GM03348 (cell line): ENCODE measurements around the gene NDUFS8.

Experiments used
- DNase-seq: peaks from one replicate; pipeline ENCODE4 v3.0.0; 2012; ENCODE audit warnings: low spot score

NDUFS8 gene

DNA sequence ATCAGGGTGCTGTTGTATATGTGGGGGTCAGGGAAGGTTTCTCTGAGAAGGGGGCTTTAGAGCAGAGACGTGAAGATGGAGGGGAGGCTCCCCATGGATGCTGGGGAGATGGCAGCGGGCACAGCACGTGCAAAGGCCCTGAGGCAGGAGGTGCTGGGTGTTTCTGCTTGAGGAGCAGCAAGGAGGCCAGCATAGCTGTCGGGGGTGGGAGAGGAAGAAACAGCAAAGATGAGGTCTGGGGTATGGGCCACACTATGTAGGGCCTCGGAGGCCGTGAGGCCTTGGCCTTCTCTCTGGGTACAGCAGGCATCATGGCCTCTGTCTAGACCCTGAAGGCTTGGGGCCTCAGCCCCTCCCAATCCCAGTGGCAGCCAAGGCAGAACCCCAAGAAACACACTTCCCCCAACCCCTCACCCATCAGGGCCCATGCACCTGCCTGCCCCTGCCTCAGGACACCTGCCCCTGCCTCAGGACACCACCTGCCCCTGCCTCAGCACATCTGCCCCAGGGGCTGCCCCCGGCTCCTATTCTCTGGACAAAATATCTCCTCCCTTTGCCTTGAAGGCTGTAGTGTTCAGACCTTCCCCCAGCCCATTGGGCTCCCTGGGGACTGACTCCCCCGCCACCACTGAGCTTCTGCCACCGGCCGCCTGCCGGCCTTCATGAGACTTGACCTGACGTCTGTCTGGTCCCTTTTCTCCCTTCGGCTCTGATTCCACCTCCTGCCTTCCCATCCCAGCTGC lies 14.1 kb upstream of the NDUFS8 start:
- DNase-seq: no peak

DNA sequence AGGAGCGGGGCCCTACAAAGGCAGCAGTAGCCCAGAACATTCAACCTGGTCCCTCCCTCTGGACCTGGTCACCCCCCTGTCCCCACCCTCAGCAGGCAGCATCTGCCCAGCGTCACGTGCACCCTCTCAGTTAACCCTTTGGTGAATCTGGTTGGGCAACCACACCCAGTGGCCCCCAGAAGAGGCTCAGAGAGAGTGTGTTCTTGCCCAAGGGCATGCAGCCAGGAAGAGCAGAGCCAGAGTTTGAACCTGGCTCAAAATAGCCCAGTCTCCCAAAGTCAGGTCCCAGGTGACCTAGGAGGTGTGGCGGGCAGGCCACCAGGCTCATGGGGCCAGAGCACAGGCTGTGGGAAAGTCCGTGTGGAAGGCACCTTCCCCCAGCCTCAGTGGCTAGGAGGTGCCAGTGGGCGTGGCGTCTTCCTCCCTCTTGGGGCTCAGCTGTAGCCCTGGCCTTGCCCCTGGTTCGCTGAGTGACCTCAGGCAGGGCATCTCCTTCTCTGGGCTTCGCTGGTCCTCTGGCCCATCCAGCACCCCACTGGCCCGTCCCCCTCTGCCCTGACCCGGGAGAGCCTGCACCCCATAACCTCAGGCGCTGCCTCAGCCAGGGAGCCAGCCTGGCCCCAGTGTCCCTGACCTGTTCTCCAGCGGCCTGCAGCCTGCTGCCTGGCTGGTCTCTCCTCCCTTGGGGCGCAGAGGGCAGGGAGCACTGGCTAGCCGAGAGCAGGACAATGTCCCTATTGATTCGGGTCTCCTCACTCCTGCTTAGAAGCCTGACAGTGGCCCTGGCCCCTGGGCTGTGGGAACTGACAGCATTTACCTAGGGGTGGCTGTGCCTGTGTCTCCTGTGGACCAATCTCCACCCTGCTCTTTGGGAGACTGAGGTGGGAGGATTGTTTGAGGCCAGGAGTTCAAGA lies 13.3 kb upstream of the NDUFS8 start:
- no peak for DNase-seq

DNA sequence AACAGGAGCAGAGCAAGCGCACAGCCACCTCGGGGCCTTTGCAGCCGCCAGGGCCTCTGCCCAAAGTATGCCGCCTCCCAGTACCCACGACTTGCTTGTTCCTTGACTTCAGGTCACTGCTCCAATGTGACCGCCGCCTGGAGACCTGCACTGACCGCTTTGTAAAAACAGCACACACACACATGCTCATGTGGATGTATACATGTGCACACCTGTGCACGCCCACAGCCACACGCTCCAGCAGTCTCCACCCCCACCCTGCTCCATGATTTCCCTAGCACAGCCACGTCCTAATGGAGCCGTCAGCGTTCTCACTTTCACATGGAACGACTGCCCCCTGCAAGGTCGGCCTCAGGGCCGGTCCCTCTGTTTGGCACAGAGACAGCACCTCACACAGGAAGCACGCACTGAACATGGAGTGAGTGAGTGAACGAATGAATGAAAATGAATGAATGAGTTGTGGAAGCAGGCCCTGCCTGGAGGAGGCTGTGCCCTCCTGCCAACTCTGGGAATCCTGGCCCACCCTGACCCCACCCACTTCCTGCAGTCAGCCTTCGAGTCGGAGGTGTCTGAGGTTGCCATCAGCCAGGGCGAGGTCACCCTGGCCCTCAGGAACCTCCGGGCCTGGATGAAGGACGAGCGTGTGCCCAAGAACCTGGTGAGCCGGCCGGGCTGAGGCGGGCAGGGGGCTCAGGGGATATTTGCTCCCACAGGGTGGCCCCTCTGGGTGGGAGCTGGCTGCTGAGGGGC lies 12.3 kb upstream of the NDUFS8 start:
- DNase-seq: no peak

DNA sequence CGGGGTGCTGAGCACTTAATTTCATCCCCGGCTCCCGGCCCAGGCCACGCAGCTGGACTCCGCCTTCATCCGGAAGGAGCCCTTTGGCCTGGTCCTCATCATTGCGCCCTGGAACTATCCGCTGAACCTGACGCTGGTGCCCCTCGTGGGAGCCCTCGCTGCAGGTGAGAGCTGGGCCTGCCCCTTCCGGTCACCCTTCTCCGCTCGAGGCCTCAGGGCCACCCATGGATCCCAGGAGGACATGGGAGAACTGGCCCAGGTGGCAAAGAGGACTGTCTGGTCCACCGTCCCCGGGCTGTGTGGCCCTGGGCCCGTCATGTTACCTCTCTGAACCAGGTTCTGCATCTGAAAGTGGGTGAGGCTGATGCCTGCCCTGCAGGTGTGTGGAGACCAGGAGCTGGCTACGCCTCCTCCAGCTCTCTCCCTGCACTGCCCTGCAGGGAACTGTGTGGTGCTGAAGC lies 11.7 kb upstream of the NDUFS8 start:
- no peak for DNase-seq

DNA sequence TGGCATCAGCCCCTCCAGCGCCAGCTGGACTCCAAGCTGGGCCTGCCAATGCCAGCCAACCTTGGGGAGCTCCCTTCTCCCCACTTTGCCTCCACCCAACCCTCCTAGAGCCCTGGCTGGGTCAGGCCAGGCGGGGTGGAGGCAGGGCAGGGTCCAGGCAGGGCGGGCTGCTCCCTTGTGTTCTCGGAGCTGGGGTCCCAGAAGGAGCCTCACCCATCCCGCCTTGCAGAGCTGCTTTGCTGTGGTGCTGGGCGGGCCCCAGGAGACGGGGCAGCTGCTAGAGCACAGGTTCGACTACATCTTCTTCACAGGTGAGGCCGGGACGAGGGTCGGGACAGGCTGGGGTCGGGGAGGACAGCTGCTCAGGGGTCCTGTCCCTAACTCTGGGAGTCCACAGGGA lies 11.0 kb upstream of the NDUFS8 start:
- no peak for DNase-seq

DNA sequence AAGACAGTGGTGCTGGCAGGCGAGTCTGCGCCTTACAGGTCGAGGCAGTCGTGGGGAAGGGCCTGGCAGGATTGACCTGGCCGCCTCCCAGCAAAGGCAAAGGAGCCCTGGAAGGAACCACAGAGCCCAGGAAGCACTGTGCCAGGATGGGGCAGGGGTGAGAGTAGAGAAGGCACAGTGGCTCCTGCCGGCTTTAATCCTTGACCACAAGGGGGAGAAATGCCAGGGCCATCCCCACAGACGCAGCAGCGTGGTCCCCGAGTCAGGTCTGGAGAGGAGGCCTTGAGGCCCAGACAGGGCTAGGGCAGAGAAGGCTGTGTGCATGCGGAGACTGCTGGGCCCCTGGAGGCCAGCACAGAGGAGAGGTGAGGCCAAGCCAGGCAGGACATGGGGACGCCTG lies 9.9 kb upstream of the NDUFS8 start:
- DNase-seq: peak; percentile 50

DNA sequence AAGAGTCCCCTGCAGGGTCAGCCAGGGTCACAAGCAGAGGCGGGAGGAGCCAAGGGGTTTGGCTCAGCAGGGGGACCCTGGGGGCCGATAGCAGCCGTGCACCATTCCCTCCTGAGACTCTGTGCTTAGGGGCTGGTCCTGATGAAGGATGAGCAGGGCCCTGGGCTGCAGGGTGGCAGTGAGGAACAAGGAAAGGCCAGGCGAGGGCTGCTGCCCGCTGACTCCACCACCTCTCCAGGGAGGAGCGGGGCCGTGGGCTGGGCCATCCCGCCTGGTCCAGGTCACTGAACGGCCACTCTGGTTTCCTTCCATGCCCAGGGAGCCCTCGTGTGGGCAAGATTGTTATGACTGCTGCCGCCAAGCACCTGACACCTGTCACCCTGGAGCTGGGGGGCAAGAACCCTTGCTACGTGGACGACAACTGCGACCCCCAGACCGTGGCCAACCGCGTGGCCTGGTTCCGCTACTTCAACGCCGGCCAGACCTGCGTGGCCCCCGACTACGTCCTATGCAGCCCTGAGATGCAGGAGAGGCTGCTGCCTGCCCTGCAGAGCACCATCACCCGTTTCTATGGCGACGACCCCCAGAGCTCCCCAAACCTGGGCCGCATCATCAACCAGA lies 9.2 kb upstream of the NDUFS8 start:
- DNase-seq: no peak

DNA sequence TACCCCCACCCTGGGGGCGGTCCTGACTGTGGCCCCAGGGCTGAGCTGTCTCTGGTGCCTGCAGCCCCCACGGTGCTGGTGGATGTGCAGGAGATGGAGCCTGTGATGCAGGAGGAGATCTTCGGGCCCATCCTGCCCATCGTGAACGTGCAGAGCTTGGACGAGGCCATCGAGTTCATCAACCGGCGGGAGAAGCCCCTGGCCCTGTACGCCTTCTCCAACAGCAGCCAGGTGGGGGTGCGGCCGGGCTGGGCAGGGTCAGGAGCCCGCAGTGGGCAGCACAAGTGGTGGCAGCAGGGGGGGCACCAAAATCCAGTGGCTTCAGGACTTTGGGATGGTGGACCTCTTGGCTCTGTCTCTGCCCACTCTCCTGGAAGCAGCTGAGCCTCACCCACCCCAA lies 8.0 kb upstream of the NDUFS8 start:
- no peak for DNase-seq

DNA sequence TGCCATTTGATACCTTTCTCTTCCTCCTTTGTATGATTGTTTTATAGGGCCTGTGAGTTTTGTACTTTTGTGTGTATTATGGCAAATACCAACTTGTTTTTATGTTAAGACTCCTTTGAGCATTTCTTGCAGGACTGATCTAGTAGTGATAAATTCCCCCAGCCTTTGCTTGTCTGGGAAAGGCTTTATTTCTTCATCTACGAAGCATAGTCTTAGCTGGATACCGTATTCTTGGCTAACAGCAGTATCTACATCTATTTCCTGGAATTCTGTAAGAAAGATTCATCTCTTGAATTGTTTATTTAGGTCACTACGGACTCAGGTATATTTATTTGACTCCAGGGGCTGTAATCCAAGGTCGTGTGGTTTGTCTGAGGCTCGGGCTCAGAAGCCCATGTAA lies 6.0 kb upstream of the NDUFS8 start:
- DNase-seq: no peak

DNA sequence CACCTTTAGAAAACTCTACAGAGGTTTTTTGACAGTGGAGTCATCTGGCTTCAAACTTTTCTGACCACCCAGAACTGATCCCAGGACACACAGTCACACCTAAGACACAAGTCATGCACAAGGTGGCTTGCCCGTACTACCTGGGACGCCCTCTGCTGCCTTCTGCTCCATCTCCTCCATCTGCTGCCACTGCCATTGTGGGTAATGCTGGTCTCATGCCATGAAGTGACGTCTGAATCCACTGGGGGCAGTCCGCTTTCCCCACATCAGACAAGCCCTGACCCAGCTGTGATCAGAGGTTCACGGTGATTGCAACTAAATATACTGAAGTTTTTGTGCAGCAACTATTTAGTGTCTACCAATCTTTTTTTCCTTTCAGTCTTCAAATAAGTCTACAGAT lies 5.4 kb upstream of the NDUFS8 start:
- no peak for DNase-seq

DNA sequence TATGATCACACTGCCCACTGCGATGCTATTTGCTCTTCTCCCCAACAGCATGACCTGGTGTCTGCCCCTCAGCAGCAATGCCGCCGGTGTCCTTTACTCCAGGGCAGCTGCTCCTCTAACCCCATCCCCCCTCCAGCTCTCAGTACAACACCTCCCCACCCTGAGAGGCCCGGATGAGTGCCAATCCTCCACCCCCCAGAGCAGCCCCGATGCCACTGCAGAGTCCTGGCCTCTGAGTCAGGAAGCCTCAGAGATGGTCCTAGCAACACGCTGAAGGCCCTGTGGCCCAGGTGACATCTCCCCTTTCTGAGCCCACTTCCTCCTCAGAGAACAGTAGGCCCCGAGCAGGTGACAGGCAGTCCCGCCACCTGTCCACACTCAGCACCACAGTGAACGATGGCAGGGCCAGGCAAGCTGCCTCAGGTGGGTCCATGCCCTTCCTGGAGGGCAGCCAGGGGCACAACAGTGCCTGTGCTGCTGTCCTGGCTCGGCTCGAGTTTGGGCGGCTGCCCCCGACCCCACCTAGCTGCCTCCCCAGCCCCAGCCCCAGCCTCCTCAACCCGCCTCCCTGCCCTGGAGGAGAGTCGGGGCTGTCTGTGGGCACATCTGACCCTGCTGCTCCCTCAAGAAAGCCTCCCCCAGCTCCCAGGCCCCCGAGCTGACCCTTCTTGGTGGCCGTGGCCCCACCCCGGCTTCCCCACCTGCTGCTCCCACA lies 3.9 kb upstream of the NDUFS8 start:
- no peak for DNase-seq

DNA sequence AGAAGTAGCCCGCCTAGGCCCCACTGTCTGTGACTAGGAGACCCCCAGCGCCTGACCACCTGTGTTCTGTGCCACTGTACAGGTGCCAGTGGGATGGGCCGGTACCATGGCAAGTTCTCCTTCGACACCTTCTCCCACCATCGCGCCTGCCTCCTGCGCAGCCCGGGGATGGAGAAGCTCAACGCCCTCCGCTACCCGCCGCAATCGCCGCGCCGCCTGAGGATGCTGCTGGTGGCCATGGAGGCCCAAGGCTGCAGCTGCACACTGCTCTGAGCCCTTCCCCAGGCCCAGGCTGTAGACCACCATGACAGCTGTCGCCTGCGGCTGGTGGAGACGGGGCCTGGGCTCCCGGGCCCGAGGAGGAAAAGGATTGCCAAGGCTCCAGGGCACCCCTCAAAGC lies 2.8 kb upstream of the NDUFS8 start:
- DNase-seq: no peak

DNA sequence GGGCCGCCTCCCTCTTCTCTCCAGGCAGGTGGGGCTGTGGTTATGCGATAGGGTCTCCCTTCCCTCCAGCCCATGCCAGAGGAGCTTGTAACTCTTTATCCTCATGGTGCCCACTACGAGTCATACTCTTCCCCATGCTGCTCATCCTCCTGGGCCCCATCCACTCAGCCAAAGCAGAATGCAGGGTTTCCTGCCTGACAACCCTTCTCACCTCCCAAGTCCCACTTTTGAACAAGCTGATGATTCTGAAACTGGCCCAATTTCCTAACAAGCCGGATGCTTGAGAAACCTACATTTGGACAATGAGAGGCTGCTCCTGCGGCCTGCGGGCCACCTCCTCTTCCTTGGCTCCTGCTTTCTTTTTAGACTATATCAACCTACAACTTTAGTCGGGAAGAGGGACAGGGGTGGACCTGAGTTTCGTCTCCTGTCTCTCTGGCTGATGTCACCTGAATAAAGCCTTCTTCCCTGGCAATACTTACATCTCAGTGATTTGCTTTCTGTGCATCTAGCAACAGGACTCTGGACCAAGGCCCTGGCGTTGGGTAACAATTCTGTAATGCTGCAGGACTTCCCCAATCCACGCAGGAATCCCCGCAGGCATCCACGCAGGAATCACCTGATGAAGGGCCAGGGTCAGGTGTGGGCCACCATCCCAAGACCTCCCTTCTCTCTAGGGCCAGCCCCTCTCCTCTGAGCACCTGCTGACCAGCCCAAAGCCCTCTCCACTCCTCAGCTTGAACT lies 1.5 kb upstream of the NDUFS8 start:
- no peak for DNase-seq

DNA sequence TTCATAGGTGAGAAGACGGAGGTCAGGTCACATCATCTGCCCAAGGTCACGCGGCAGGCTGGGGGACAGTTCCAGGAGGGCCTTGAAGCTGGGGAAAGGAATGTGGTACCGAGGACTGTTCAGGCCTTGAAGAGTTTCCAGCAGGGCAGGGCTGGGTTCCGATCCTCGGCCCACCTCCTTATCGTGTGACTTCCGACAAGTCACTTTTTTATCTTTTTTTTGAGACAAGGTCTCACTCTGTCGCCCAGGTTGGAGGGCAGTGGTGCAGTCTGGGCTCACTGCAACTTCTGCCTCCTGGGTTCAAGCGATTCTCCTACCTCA lies 623 bp downstream of the NDUFS8 start:
- peak; percentile 58 for DNase-seq

DNA sequence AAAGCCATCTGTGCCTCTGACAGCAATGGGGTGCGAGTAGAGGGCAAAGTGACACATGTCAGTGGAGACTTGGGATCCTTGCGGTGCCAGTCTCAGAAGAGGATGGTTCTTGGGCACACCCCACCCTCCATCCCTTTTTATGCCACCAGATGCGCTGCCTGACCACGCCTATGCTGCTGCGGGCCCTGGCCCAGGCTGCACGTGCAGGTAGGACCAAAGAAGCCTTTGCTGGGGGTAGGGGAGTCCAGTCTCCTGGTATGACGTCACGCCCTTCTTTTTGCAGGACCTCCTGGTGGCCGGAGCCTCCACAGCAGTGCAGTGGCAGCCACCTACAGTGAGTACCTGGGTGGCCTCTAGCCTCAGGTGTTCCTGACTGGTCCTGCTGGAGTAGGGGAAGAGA lies 1.5 kb downstream of the NDUFS8 start:
- no peak for DNase-seq

DNA sequence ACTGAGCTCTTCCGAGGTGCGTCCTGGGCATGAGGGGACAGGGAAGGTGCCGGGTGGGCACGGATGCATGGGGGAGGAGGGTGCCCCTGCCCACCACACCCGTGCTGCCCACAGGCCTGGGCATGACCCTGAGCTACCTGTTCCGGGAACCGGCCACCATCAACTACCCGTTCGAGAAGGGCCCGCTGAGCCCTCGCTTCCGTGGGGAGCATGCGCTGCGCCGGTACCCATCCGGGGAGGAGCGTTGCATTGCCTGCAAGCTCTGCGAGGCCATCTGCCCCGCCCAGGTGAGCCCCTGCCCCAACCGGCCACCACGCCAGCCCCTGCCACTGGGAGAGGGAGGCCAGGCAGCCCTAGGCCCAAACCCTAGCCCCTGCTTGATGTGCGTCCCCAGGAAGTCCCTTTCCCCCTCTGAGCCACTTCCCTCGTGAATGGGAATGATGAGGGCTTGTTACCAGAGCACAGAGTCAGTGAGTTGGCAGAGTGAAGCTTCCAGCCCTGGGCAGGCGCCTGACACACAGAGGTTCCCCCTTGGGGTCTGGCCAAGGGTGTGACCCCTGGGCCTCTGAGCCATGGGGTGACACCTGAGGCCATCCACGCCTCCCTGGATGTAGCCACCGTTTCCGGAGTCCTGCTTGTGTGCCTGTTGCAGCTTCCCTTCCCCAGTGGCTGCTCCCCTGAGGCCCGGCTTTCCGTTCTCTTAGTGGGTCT lies 2.7 kb downstream of the NDUFS8 start:
- DNase-seq: no peak

DNA sequence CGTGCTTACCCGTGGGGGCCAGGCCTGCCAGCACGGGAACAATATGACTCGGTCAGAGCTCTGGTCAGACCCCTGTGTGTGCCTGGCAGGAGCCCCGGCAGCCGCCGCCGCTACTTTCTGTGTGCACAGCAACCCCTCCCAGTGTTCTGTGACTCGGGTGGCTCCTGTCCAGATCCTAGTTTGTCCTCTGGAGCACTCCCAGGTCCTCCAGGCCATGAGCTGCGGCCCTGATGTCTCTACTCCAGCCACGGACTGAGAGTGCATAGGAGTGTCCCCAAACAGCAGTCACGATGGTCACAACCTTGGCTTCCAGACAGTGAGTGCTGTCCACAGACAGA lies 3.2 kb downstream of the NDUFS8 start:
- no peak for DNase-seq

DNA sequence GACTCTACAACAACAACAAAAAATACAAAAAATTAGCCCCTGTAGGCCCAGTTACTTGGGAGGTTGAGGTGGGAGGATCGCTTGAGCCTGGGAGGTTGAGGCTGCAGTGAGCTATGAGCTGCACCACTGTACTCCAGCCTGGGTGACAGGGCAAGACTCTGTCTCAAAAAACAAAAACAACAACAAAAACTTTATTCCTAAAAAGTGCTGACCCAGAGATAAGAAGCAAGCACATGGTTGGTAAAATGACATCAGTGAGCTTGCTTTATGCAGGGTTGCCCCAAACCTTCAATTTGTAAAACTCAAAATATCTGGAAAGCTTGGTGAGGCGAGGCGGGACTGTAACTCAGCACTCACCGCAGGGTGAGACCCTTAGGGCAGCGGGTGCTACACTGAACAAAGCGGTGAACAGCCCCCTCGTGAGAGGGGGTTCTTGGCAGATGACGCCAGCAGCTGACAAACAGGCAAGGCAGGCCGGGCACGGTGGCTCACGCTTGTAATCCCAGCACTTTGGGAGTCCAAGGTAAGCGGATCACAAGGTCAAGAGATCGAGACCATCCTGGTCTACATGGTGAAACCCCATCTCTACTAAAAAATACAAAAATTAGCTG lies 4.9 kb downstream of the NDUFS8 start:
- no peak for DNase-seq

DNA sequence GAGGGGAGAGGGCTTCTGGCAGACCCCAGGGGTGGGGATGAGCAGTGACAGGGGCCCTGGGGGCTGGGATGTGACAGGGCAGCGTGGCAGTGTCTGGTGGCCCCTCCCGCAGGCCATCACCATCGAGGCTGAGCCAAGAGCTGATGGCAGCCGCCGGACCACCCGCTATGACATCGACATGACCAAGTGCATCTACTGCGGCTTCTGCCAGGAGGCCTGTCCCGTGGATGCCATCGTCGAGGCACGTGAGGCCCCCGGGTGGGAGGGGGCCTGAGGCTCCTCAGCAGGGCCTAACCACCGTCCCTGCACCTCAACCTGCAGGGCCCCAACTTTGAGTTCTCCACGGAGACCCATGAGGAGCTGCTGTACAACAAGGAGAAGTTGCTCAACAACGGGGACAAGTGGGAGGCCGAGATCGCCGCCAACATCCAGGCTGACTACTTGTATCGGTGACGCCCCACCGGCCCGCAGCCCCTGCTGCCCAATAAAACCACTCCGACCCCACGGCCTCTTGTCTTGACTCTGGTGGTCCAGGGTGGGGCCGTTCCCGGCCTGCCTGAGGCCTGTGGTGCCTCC lies 5.7 kb downstream of the NDUFS8 start:
- no peak for DNase-seq
